Panc1 (cell line): Measurements from ENCODE around the gene CSF3R.

ENCODE experiments used
- POLR2AphosphoS5 ChIP-seq: IDR thresholded peaks from 2 replicates; pipeline ENCODE4 v1.6.1; 2012; ENCODE audit warnings: mild to moderate bottlenecking, low read depth, low read length, moderate library complexity
- REST ChIP-seq, 2 experiments: IDR thresholded peaks; 2 replicates each; pipeline ENCODE4 v1.6.1; 2011 to 2012; ENCODE audit warnings: low read depth in 2 of 2, control low read depth in 1 of 2, low read length in 1 of 2, mild to moderate bottlenecking in 1 of 2, moderate library complexity in 1 of 2; ENCODE audit not compliant: insufficient read depth in 1 of 2
- SIN3A ChIP-seq: IDR thresholded peaks from 2 replicates; pipeline ENCODE4 v1.6.1; 2012; ENCODE audit warnings: low read depth, mild to moderate bottlenecking, low read length, moderate library complexity, borderline replicate concordance; ENCODE audit not compliant: insufficient read depth
- TCF7L2 ChIP-seq: IDR thresholded peaks from 2 replicates; pipeline ENCODE4 v1.6.1; 2011; ENCODE audit warnings: mild to moderate bottlenecking, low read depth, low read length, inconsistent platforms
- TF ChIP-seq, protein P1 (sequence below): fragments of 450-650 bp; IDR thresholded peaks from 2 replicates; pipeline ENCODE4 v1.5.1; 2017; ENCODE audit warnings: mild to moderate bottlenecking

DNA sequence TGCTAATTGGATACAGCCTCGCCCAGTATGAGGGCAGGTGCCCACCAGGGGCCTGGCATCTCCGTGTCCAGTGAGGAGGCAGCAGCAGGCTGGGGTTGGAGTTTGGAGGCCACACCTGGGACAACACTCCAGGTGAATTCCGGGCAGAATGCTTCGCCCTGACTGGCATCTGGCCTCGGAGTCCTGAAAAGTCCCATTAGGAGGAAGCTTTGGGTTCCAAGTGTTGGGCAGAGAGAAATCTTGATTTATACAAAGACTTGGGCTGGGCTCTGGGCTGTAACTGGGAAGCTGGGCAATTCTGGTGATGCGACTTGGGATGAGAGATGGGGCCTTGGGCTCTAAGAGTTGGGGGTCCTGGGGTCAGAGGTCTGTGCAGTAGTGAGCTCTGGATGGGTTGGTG is 48.1 kb upstream of the CSF3R start:
- TF ChIP-seq POLR2AphosphoS5 (no peak), SIN3A (no peak), REST (IDR thresholded peaks at IDR 0.05; ENCODE audit: insufficient read depth in 1 of 2, low read depth in 2 of 2, low read length in 1 of 2) (no peak), TCF7L2 (no peak)
- TF ChIP-seq, protein P1, sequence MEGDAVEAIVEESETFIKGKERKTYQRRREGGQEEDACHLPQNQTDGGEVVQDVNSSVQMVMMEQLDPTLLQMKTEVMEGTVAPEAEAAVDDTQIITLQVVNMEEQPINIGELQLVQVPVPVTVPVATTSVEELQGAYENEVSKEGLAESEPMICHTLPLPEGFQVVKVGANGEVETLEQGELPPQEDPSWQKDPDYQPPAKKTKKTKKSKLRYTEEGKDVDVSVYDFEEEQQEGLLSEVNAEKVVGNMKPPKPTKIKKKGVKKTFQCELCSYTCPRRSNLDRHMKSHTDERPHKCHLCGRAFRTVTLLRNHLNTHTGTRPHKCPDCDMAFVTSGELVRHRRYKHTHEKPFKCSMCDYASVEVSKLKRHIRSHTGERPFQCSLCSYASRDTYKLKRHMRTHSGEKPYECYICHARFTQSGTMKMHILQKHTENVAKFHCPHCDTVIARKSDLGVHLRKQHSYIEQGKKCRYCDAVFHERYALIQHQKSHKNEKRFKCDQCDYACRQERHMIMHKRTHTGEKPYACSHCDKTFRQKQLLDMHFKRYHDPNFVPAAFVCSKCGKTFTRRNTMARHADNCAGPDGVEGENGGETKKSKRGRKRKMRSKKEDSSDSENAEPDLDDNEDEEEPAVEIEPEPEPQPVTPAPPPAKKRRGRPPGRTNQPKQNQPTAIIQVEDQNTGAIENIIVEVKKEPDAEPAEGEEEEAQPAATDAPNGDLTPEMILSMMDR, result no peak
